BLaER1 treated with 17β-estradiol and CSF1 and Interleukin-3, amounts not matched to agents 10 nM and 100 nM (cell line): ENCODE measurements around the gene APBB1IP.

ENCODE experiments used
- H3K27ac ChIP-seq, 11 experiments: shearing (Covaris generic); formaldehyde crosslinking; 2 replicates each; pipeline ENCODE4 v1.8.1; 2022
- H3K27me3 ChIP-seq, 11 experiments: shearing (Covaris generic); formaldehyde crosslinking; 2 replicates each; pipeline ENCODE4 v1.8.1; 2022
- H3K36me3 ChIP-seq, 11 experiments: shearing (Covaris generic); formaldehyde crosslinking; 2 replicates each; pipeline ENCODE4 v1.8.1; 2022
- H3K4me1 ChIP-seq, 10 experiments: shearing (Covaris generic); formaldehyde crosslinking; 2 replicates each; pipeline ENCODE4 v1.8.1; 2022
- H3K4me2 ChIP-seq, 11 experiments: shearing (Covaris generic); formaldehyde crosslinking; 2 replicates each; pipeline ENCODE4 v1.8.1; 2022
- H3K4me3 ChIP-seq, 10 experiments: shearing (Covaris generic); formaldehyde crosslinking; 2 replicates each; pipeline ENCODE4 v1.8.1; 2022
- H3K9ac ChIP-seq, 11 experiments: shearing (Covaris generic); formaldehyde crosslinking; 2 replicates each; pipeline ENCODE4 v1.8.1; 2022
- H3K9me3 ChIP-seq, 11 experiments: shearing (Covaris generic); formaldehyde crosslinking; replicated peaks in 1 of 11; 2 replicates each; pipeline ENCODE4 v1.8.1; 2022
- H4K20me1 ChIP-seq, 11 experiments: shearing (Covaris generic); formaldehyde crosslinking; 2 replicates each; pipeline ENCODE4 v1.8.1; 2022
- Cebpa-rat ChIP-seq, 11 experiments: shearing (Covaris generic); IDR thresholded peaks; 2 replicates each; pipeline ENCODE4 v1.8.1; 2022

Gene APBB1IP

DNA sequence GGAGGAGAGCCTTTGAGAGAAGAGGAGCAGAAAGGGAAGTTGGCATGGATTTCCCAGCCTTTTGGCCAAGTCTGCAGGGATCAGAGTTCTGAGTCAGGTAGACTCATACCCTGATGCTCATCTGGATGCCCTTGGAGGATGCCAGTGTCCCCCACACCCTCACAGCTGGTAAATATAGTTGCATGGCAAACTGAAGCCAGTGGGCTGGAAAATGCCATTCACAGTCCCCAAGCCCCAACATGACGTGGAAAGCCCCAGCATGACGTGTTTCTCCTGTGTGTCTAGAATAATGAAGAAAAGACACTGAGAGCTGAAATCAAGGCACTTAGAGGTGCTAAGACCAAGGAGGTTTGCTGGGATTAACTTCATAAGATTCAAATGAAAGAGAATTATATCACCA lies 24.8 kb upstream of the APBB1IP start:
- H3K4me3 ChIP-seq: no peak overlapping the region
- H3K9ac ChIP-seq: no peak overlapping the region
- no peak overlapping the region for H3K27ac ChIP-seq
- peaks cover 0 to 18% (median 8%) of the 10 kb centered on the region in 10 experiments; a peak in 12 of 20 replicates for H3K4me1 ChIP-seq
- no peaks in the 10 kb centered on the region for H3K36me3 ChIP-seq
- no peaks in the 10 kb centered on the region for H3K27me3 ChIP-seq
- H3K4me2 ChIP-seq: peak overlapping the region in 6 of 11 experiments; percentile 13 to 50 (median 20); a peak in 7 of 22 replicates
- TF ChIP-seq Cebpa-rat (IDR thresholded peaks at IDR 0.05): no peak
- no peaks in the 10 kb centered on the region for H3K9me3 ChIP-seq
- H4K20me1 ChIP-seq: no peaks in the 10 kb centered on the region

DNA sequence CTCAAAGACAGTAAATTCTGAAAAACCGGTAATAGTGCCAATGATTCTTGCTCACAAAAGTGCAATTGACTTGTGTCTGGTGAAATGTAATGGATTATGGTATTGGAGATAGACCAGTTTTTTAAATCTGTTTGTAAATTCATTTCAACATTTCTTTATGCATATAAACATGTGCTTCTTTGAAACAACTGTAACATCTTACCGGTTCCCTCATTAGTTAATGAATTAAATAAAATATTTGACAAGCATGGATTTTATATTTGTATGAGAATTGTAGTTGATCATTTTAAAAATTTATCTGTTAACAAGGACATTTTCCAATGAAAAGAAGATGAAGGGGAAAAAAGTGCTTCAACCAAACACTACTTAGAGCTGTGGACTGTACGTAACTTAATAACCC lies 21.0 kb upstream of the APBB1IP start:
- Histone ChIP-seq H3K9me3 (peaks cover 1 to 6% (median 3%) of the 10 kb centered on the region in 11 experiments; a peak in 16 of 22 replicates), H3K27me3 (no peaks in the 10 kb centered on the region), H4K20me1 (no peaks in the 10 kb centered on the region), H3K4me1 (peaks cover 0 to 12% (median 8%) of the 10 kb centered on the region in 10 experiments; a peak in 12 of 20 replicates), H3K9ac (no peak overlapping the region), H3K27ac (no peak overlapping the region), H3K4me2 (no peak overlapping the region), H3K4me3 (no peak overlapping the region), H3K36me3 (no peaks in the 10 kb centered on the region)
- no peak for TF ChIP-seq Cebpa-rat (IDR thresholded peaks at IDR 0.05)

DNA sequence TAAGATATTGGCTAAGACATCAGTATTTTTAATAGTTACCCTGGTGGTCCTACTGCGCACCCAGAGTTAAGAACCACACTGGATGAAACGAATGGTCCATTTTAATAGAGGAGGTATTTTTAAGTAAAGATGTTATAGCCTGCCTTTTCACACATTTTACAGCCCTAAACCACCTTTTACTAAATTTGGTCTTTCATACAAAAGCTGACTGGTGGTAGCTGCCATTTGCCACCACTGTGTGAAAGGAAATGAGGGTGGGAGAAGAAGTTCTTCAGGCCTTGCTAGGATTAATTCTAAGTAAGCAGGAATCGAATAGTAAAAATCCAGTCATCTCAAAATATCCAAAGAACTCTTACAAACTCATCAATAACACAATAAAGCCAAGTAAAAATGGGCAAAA lies 15.2 kb upstream of the APBB1IP start:
- no peaks in the 10 kb centered on the region for H4K20me1 ChIP-seq

DNA sequence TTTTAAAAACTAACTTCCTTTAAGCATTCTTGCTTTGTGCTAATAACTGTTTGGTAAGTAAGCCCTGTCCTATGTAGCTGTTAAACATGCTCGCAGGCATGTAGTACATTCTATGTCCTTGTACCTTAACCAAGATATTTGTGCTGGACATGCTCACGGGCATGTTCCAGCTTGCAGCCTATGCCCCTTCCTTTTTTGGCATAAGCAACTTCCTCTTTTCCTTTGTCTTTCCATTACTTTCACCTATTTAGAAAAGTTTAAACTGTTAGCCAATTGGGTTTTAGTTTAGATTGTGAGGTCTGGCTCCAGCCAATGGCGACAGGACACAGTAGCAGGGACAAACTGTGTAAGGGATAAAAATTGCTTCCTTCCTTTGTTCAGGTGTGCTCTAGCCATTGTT lies 14.4 kb upstream of the APBB1IP start:
- Histone ChIP-seq H3K36me3 (no peaks in the 10 kb centered on the region), H3K27ac (peak overlapping the region in 2 of 11 experiments; percentile 6 to 29; a peak in 2 of 22 replicates), H4K20me1 (no peaks in the 10 kb centered on the region), H3K4me3 (no peak overlapping the region), H3K9ac (no peak overlapping the region), H3K9me3 (peaks cover 24 to 55% (median 31%) of the 10 kb centered on the region in 11 experiments), H3K4me2 (peak overlapping the region in 4 of 11 experiments; percentile 1 to 52 (median 12); a peak in 4 of 22 replicates), H3K27me3 (no peaks in the 10 kb centered on the region), H3K4me1 (peaks cover 0 to 20% (median 2%) of the 10 kb centered on the region in 10 experiments; a peak in 7 of 20 replicates)
- no peak for TF ChIP-seq Cebpa-rat (IDR thresholded peaks at IDR 0.05)

More for the DNA sequence above, 15.2 kb upstream of the APBB1IP start:
- H3K9ac ChIP-seq: no peak overlapping the region
- peaks cover 21 to 48% (median 29%) of the 10 kb centered on the region in 11 experiments for H3K9me3 ChIP-seq
- no peak overlapping the region for H3K4me3 ChIP-seq
- peak overlapping the region in 3 of 11 experiments; percentile 3 to 52 (median 21); a peak in 6 of 22 replicates for H3K4me2 ChIP-seq
- H3K27ac ChIP-seq: 0 out of 22 replicates have a peak overlapping the region, but pooled peaks of 1 of the 11 experiments have one; percentile 29
- no peaks in the 10 kb centered on the region for H3K27me3 ChIP-seq
- H3K36me3 ChIP-seq: no peaks in the 10 kb centered on the region
- no peak for TF ChIP-seq Cebpa-rat (IDR thresholded peaks at IDR 0.05)
- peaks cover 0 to 18% (median 2%) of the 10 kb centered on the region in 10 experiments; a peak in 7 of 20 replicates for H3K4me1 ChIP-seq

DNA sequence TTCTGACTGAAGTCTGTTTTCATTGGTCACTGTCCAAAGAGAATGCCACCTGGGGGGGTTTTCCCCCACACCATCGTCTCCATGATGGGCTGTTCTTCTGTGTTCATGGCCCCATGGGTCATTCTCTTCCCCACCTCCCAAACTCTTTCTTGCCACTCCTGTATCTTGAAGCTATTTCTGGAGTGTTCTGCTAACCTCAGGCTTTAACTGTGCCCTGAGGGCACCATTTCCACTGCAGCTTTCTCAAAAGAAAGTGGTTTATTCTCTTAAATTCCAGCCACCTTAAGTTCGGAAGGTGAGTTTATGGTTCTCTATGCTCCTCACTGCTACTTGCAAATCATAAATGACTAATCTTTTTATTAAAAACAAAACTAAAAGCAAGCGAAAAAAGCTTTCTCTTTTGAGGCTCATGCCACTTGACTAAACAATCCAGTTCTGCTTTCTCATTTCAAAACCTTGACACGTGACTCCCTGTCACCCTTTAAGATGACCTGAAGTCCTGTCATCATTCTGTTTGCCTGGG lies 7.4 kb upstream of the APBB1IP start:
- peak overlapping the region; percentile 41 to 100 (median 80) for H3K4me2 ChIP-seq
- H3K36me3 ChIP-seq: peaks cover 0 to 6% (median 0%) of the 10 kb centered on the region in 11 experiments; a peak in 2 of 22 replicates
- H3K27me3 ChIP-seq: no peaks in the 10 kb centered on the region
- H3K9me3 ChIP-seq: peaks cover 0 to 68% (median 37%) of the 10 kb centered on the region in 11 experiments; a peak in 17 of 22 replicates
- H3K9ac ChIP-seq: peak overlapping the region in 9 of 11 experiments; percentile 21 to 58 (median 49); a peak in 14 of 22 replicates
- peak overlapping the region; percentile 40 to 100 (median 100); a peak in 21 of 22 replicates for H3K27ac ChIP-seq
- no peaks in the 10 kb centered on the region for H4K20me1 ChIP-seq
- H3K4me1 ChIP-seq: peaks cover 37 to 70% (median 57%) of the 10 kb centered on the region in 10 experiments
- H3K4me3 ChIP-seq: no peak overlapping the region
- no peak for TF ChIP-seq Cebpa-rat (IDR thresholded peaks at IDR 0.05)

DNA sequence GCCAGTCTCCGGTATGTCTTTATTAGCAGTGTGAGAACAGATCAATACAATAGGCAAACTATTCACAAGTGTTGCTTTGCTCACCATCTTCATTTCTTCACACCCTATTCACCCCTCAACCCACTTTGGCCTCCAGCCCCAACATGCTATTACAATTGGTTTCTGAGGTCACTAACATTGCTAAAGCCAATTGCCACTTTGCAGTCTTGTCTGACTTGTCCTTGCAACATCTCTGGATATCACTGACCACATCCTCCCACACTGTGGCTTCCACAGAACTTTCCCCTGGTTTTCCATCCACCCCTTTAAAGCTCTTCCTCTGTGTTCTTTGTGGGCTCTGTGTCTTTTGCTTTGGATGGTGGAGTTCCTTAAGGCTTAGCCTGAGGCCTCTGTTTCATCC lies 5.2 kb upstream of the APBB1IP start:
- peak in 9 of 11 experiments; percentile 68 to 96 (median 91); a peak in 18 of 22 replicates for TF ChIP-seq Cebpa-rat (IDR thresholded peaks at IDR 0.05)
- Histone ChIP-seq H3K4me2 (peak overlapping the region; percentile 35 to 100 (median 63); a peak in 21 of 22 replicates), H4K20me1 (no peaks in the 10 kb centered on the region), H3K4me3 (peak overlapping the region in 2 of 10 experiments; percentile 1 to 7; a peak in 2 of 20 replicates), H3K27ac (peak overlapping the region; percentile 39 to 100 (median 100); a peak in 20 of 22 replicates), H3K9ac (peak overlapping the region in 8 of 11 experiments; percentile 26 to 69 (median 57); a peak in 13 of 22 replicates), H3K4me1 (peaks cover 54 to 86% (median 75%) of the 10 kb centered on the region in 10 experiments), H3K27me3 (no peaks in the 10 kb centered on the region), H3K36me3 (peaks cover 0 to 6% (median 0%) of the 10 kb centered on the region in 11 experiments; a peak in 2 of 22 replicates), H3K9me3 (peaks cover 0 to 59% (median 37%) of the 10 kb centered on the region in 11 experiments; a peak in 17 of 22 replicates)

DNA sequence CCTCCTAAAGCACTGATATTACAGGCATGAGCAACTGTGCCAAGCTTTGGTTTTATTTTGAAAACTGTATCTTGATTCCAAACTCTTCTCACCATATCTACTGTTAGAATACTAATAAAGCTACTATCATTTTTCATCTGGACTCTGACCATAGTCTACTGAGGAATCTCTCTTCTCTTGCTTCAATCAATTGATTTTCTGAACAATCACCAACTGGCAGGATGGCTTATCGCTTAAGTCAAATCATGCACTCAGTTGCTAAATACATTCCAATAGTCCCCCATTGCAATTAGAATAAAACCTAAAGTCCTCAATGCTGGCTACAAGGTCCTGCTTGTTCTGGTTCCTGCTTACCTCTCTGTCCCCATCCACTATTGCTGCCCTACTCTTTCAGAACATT lies 2.3 kb upstream of the APBB1IP start:
- peak overlapping the region in 1 of 10 experiments; percentile 97; a peak in 2 of 20 replicates for H3K4me3 ChIP-seq
- H3K4me2 ChIP-seq: peak overlapping the region; percentile 62 to 100 (median 86)
- H3K27ac ChIP-seq: peak overlapping the region; percentile 43 to 100 (median 100); a peak in 21 of 22 replicates
- H3K4me1 ChIP-seq: peaks cover 48 to 69% (median 64%) of the 10 kb centered on the region in 10 experiments
- peaks cover 0 to 41% (median 32%) of the 10 kb centered on the region in 11 experiments; a peak in 16 of 22 replicates for H3K9me3 ChIP-seq
- H3K9ac ChIP-seq: peak overlapping the region in 9 of 11 experiments; percentile 99 to 100 (median 100); a peak in 18 of 22 replicates
- no peak for TF ChIP-seq Cebpa-rat (IDR thresholded peaks at IDR 0.05)
- H3K27me3 ChIP-seq: no peaks in the 10 kb centered on the region
- H3K36me3 ChIP-seq: peaks cover under 1 to 23% (median 6%) of the 10 kb centered on the region in 11 experiments; a peak in 19 of 22 replicates
- H4K20me1 ChIP-seq: peaks cover 0 to 2% (median 0%) of the 10 kb centered on the region in 11 experiments; a peak in 4 of 22 replicates

DNA sequence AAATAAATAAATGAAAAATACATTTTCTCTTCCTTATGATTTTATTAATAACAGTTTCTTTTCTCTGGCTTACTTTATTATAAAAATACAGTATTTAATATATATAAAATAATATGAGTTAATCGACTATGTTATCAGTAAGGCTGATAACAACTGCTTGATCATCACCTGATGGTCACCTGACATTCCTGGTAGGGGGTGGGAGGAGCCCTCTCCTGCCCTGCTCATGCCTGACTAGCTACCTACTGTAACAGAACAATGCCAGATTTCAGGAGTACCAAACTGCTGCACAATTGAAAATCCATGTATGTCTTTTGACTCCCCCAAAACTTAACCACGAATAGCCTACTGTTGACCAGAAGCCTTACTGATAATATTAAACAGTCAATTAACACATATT lies 1.3 kb upstream of the APBB1IP start:
- Histone ChIP-seq H3K27me3 (no peaks in the 10 kb centered on the region), H3K4me1 (peaks cover 50 to 68% (median 60%) of the 10 kb centered on the region in 10 experiments), H3K27ac (peak overlapping the region; percentile 99 to 100 (median 100); a peak in 21 of 22 replicates), H3K4me2 (peak overlapping the region; percentile 62 to 100 (median 86)), H3K4me3 (peak overlapping the region; percentile 78 to 99 (median 92); a peak in 17 of 20 replicates), H4K20me1 (peaks cover 0 to 12% (median 1%) of the 10 kb centered on the region in 11 experiments; a peak in 9 of 22 replicates), H3K9me3 (peaks cover 0 to 34% (median 27%) of the 10 kb centered on the region in 11 experiments; a peak in 16 of 22 replicates), H3K9ac (peak overlapping the region; percentile 99 to 100 (median 100); a peak in 21 of 22 replicates), H3K36me3 (peaks cover 10 to 32% (median 16%) of the 10 kb centered on the region in 11 experiments)
- TF ChIP-seq Cebpa-rat (IDR thresholded peaks at IDR 0.05): no peak
